OCI-LY3 (cell line): ENCODE measurements around the gene CYFIP2.

Experiments used
- EZH2phosphoT487 ChIP-seq: fragments of 200-600 bp; shearing (Covaris generic); IDR thresholded peaks from 2 replicates; pipeline ENCODE4 v1.6.1; 2018; ENCODE audit warnings: antibody characterized with exemption, mixed run types, low read depth
- TF ChIP-seq, protein P1 (sequence below): fragments of 200-600, 300-600 bp; sonication (generic); IDR thresholded peaks from 2 replicates; pipeline ENCODE4 v1.5.1; 2014; ENCODE audit warnings: antibody characterized with exemption, low read length, low read depth

DNA sequence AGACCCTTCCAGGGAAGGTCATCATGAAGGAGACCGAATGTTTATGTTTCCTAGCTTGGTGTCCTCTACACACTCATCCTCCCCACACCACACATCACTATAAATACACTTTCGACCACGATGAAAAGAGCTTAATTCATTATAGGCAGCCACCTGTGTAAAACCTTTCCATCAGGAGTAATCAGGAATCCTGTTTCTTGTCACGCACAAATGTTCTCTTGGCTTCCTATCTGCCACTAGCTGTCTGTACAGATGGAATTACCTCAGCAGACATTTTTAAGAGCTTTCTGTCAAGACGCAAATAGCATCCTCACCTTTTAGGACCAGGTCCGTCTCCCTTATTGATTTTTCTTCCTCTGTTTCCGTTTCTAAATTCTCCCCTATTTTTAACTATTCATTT is 79.1 kb downstream of the CYFIP2 start:
- TF ChIP-seq, protein P1, sequence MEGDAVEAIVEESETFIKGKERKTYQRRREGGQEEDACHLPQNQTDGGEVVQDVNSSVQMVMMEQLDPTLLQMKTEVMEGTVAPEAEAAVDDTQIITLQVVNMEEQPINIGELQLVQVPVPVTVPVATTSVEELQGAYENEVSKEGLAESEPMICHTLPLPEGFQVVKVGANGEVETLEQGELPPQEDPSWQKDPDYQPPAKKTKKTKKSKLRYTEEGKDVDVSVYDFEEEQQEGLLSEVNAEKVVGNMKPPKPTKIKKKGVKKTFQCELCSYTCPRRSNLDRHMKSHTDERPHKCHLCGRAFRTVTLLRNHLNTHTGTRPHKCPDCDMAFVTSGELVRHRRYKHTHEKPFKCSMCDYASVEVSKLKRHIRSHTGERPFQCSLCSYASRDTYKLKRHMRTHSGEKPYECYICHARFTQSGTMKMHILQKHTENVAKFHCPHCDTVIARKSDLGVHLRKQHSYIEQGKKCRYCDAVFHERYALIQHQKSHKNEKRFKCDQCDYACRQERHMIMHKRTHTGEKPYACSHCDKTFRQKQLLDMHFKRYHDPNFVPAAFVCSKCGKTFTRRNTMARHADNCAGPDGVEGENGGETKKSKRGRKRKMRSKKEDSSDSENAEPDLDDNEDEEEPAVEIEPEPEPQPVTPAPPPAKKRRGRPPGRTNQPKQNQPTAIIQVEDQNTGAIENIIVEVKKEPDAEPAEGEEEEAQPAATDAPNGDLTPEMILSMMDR = no peak
- no peak for TF ChIP-seq EZH2phosphoT487
